GM18867 (cell line): ENCODE measurements around the gene STX4.
"Not testable (repeated sequence)": the region's sequence is repeated elsewhere in the genome, so short reads cannot be mapped to it uniquely, and the experiment has no call there.

Experiments used
- ATAC-seq: cut with Tn5 transposase; IDR thresholded peaks from one replicate; pipeline ENCODE4 v1.9.1; 2021; ENCODE audit warnings: mild to moderate bottlenecking, moderate library complexity; ENCODE audit not compliant: unreplicated experiment

Gene STX4

DNA sequence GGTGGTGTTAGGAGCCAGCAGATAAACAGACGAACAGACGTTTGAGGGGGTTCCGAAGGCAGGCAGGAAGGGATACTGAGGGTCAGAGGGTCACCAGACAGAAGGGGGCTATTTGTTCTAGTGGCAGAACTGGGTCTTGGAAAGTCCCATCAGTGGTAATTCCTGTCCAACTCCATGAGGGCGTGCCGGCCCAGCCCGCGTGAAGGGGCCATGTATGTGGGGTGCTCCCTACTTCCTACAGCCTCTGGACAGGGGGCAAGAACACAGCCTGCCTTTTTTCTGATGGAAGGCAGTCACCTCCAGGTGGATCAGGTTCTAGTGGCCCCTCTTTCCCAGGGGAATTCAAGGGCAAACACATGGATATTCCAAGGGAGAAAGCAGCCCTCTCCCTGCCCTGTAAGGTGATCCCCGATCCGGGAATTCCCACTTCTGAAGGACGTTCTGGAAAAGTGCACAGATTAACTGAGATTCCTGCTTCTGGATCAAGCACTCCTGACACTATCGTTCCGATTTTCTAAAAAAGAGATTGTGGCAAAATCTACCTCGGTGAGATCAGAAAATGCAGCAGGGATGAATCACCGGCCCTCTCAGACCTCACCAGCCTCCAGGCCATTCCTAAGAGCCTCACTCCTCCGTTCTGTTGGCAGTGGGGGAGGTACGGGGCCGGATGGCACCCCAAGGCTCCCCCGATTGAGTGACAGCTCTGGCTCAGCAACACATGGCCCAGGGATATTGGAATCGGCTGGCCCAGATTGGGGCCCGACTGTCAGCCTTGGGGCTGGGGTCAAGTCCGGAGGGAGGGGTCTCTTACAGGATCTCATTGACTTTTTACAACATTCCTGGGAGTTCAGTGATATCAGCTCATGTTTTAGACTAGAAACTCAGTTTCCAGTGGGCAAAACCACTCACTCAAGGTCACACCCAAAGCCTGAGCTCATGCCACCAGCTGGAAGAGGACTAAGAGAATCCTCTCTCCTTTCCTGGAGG, 35.3 kb upstream of the STX4 start:
- no peak for ATAC-seq

DNA sequence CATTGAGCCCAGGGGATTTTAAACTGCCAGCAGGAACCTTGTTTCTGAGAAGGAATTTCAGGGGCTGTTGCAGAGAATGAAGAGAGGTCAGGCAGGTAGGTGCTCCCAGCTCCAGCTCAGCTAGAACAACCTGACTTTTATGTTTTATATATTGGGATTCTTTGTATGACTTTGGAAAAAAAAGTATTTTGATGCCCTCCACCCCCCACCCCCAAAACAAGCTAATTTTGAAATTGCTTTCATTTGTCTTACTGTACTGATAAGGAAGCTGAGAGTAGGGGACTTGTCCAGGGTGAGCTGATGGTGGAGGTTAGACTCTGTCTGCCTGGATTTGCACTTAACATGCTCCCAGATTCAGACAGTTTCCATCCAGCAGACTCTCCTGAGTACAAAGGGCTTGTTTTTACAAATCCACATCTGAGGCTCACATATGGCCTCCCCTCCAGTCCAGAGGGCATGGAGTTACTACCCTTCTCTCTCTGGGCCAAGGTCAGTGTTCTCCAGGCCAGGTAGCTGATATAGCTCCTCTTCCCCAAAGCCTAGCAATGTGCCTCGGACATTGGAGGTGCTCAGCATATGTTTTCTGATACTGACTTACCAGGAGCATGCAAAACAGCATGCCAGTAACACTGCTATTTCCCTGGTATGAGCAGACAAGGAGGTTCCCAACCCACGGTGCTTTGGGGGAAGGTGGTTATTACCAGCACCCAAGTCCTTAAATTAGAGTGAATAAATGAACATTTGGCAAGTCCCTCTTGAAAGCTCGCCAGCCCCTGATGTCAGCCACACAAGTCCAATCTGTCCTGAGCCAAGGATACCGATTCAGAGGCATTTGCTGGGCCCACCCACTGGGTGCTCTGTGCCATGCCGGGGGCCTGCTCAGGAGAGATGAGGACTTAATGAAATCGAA, 34.3 kb upstream of the STX4 start:
- ATAC-seq = no peak

DNA sequence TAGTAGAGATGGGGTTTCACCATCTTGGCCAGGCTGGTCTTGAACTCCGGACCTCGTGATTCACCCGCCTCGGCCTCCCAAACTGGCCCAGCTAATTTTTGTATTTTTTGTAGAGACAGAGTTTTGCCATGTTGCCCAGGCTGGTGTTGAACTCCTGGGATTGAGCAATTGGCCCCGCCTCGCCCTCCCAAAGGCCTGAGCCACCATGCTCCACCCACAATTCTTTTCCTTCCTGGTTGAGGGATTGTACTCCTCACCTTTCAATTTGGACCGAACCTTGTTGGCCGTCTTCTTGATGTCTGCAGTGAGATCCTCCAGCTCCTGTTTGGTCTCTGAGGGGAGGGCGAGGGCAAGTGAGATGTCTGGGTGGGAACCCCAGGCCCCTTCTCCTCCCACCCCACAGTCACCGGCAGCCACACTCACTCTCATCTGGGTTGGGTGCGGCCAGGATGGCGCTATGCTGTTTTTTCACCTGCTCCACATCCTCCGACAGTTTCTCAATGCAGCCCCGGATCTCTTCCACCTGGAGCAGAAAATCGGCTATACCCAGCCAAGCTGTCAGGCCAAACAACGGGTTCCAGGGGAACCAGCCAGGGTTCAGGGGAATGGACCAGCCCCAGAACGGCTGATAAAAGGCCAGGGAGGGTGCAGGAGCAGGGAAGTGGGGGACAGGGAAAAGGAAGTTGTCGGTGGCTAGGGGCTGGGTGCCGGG, 32.5 kb upstream of the STX4 start:
- ATAC-seq = no peak

DNA sequence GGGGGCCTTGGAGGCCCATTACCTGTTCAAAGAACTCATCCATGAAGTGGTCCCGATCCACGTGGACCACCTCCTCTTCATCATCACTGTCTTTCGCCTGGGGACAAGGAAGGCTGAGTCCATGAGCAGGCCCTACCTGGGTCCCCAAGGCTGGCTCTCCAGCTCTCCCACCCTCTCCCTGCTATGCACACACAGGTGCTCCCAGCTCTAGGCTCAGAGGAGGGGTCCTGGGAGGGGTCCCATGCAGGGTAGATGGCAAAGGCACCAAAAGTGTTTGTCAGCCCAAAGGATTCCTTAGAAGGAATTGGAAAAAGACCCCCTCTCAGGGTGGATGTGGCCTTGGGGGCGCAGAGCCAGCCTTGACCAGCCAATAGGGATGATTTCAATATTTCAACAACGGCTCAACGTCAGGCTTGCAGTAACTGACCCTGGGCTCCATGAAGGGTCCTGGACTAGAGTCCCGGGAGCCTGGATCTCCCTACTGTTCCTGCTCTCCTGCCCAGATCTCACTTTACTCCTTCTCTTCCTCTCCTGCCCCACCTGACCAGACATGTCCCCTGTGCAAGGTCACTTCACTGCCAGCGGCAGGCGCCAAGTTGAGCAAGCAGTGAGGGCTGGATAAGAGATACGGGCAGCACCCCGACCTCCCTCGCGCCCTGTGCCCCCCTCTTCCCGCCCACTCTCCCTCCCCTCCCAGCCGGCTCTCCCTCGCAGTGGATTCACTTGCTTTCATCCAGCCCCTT, 31.7 kb upstream of the STX4 start:
- no peak for ATAC-seq

DNA sequence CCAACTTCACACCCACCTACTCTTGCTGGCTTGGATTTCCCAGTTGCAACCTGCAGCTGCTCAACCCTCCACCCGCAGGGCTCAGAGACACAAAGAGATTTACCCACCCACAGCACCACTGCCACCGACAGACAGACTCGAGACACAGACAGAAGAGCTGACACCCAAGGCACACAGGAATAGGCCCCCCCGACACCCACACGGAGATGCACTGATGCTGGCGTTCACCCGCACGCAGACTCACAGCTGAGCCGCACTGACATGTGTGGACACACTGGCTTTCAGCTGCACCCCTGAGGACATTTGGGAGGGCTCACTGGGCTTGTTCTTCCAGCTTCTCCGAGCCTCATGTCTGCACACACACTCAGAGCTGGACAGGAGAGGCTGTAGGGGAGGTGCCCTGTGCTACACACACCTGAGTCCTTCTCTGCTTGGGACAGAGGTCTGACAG, 31.1 kb upstream of the STX4 start:
- no peak for ATAC-seq

DNA sequence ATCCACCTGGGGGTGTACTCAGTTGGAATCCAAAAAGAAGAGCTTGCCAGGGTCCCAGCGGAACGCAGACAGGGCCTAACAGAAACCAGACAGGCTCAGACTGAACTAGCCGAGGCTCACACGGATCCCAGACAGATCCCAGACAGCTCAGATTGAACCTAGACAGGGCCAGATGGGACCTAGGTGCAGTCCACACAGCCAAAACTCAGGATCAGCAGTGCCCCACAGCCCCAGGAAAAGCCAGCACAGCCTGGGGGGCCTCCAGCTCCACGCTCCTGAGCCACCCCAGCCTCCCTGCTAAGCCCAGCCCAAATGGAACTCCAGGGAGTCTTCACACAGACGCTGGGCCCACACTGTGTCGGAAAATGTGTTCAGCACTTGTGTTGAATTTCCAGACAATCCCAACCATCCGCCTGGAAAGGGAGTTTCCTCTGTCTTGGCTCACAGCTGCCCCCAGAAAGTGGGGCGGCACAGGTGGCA, 30.5 kb upstream of the STX4 start:
- ATAC-seq = no peak

DNA sequence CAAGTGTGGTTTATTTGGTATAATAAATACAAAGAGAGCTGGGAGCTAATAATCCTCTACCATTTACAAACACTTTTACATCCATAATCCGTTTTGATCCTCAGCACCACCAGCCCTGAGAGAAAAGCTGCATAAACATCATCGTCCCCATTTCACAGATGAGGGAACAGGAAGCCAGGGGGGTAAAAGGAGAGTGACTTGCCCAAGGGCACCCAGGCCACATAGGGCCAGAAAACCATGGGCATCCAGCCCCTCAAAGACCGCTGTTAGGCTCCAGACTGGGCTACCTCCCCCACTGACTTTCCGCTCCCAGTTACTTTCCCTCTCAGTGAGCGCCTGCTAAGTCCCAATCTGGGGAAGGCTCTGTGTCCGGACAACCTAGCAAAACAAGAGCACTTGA, 29.6 kb upstream of the STX4 start:
- no peak for ATAC-seq

DNA sequence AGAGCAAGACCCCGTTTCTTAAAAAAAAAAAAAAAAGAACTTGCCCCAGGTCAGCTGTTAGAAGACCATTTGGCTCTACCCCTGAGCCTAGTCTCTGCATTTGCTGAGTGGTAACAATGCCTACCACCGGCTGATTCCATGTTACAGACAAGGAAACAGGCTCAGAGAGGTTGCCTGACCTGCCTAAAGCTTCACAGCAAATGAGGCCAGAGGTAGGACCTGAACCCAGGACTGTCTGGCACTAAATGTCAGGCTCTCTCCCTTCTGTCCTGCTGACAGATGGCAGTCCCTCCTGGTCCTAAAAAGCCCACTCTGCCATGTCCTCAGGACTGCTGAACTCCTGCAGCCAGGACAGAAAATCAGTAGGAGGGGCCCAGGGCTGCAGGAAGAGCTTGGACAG, 28.7 kb upstream of the STX4 start:
- ATAC-seq = no peak

DNA sequence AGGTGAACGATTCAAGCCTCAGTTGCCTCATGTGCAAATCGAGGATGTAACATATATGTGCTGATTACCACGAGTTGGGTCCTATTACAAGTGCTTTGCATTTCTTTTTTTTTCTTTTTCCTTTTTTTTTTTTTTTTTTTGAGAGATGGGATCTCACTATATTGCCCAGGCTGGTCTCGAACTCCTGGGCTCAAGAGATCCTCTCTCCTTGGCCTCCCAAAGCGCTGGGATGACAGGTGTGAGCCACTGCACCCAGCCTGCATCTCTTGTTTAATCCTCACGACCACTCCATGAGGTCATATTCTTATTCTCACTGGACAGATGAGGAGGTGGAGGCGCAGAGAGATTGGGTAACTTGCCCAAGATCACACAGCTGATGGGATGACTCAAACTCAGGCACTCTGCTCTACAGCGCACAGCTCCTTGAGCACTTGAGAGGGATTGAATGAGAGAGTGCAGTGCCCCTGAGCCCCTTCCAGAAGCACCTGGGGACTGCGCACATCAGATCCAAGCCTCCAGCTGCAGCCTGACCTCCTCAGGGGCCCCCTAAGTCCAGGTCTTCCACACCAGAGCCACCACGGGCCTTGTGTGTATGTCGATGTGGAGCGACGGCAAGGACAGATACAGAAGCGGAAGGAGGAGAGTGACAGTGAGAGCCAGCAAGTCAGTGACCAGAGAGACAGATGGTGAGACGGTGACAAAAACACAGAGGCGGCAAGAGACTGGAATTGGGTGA, 27.8 kb upstream of the STX4 start:
- ATAC-seq = no peak

DNA sequence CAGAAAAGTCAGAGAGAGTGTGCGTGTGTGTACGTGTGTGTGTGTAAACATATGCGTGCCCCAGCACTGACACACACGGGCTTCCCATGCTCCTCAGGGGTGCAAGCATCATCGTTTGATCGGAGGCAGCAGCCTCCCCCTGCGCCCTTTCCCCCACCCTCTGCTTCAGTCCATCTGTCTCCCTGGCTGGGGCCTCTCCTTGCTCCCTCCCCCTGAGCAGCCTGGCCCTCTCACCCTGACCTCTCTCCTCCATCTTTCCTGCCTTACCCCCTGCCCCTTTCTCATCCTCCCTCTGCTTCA, 27.3 kb upstream of the STX4 start:
- no peak for ATAC-seq

DNA sequence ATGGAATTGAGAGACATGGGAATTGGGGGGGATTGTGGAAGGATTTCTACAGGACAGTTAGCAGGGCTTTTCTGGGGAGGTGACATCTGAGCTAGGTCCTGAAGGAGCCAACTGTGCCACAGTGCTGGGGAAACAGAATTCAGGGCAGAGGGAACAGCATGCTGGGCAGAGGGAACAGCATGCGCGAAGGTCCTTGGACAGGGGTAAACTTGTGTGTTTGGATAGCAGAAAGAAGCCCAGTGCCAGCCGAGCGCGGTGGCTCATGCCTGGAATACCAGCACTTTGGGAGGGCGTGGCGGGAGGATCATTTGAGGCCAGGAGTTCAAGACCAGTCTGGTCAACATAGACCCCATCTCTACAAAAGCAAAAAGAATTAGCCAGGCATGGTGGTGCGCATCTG, 26.8 kb upstream of the STX4 start:
- no peak for ATAC-seq

DNA sequence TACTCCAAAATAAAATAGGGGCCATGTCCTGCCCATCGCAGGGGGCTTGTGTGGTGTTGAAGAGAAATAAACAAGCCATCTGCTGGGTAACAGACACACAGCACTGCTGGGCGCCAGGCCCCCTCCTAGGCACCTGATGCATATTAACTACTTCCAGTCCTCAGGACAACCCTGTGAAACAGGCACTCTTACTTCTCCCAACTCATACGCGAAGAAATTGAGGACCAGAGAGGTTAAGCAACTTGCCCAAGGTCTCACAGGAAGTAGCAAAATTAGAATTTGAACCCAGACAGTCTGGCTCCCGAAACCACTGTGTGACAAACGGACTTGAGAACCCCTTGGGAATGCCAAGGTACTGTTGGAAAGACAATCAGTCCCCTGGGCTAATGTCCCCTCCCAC, 25.7 kb upstream of the STX4 start:
- no peak for ATAC-seq

DNA sequence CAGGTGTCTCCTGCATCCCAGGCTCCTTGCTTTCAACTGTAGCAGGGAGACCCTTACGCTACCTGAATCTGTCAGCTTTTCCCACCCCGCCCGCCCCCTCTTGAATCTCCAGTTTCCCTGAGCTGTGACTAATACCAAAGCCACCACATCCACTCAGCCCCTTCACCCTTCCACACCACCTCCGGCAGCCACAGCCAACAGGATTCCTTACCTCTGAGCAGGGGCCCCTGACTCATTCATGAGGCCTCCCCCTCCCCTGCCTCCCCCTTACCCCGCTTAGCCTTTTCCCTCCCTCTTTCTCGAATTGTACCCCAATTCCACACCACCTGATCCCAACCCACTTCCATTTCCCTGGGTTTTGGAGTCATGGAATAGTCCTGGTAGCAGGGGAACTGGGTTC, 25.2 kb upstream of the STX4 start:
- no peak for ATAC-seq

DNA sequence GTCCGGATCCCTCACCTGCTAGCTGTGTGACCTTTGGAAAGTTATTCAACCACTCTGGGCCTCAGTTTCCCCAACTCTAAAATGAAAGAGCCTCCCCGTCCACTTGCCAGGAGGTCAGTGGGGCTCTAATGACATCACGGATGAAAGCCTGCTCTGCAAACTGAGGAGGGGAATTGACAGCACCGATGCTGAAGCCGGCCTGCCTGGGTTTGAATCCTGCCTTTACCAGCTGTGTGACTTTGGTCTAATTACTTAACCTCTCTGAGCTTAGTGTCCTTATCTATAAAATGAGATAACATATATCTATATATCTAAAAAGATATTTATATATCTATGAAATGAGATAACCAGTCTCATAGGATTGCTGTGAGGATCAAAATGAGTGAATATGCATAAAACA, 24.8 kb upstream of the STX4 start:
- no peak for ATAC-seq

DNA sequence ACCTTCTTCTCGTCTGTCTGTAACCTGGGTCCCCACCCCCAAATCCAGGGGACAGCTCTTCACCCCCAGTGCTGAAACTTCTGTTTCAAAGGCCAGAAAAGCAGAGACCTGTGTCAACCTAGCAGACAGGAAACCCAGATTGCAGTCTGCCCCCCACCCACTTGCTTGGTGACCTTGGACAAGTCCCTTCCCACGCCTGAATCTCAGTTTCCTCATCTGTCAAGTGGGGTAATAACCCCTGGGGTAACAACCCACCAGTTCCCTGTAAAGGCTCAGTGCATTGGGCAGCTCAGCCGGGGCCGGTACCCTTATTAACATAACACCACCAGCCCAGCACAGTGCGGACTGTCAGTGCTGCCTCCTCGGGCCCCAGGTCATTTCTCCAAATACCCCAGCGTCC, 24.2 kb upstream of the STX4 start:
- ATAC-seq = no peak

DNA sequence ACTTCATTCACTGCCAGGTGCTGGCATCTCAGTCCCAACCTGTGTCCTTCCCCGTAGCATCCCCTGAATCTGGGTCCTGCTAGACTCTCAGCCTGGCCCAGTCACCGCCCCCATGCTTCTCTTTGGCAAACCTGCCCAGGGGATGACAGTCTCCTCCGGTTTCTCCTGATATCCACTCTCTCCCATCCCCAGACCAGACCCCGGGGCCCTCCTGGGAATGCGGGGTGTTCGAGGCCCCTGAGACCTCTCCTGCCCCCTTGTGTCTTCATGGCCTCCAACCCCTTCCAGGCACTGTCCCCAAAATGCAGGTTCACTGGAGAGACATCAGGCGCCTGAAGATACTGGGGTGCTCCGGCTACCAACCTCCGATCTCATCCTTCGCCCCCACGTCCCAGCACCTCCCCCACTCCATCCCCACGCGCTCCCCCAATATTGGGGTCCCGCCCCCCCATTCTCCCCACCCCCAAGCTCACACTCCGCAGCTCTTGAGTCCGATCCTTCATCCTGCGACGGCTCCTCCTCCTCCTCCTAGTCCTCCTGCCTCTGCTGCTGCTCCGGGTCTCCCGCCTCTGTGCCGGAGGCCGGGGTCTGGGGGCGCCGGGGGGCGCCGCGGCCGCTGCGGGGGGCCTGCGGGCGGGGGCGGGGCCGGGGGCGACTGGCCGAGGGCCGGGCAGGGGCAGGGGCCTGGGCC, 23.3 kb upstream of the STX4 start:
- no peak for ATAC-seq

DNA sequence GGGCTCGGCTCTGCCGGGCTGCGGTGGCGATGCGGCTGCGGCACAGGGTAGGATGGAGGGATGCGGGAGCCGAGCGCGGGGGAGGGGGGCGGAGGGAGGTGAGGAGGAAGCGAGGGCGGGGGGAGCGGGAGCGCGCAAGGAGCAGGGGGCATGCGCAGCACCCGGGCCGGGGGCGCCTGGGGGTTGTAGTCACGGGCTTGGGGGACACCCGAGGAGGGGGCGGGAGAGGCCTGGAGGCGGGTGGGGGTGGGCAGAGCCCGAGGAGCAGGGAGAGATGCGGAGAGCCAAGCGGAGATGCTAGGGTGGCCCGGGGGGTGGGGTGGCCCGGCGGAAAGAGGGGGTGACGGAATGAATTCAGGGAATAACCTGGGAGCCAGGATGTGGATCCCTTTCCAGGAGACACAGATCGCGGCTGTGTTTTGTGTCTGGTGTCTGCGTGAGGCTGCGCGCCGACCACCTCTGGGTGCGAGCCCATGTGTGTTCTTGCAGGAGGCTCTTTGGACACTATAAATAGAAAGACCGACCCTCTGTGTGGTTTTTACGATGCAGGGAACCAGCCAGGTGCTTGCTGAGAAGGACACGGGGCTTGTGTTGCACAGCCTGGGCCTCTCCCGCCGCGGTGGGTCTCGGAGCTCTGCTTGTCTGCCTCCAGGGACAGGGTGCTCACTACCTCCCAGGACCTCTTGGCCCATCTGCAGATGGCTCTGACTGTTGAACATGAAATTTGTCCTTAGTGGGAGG, 22.6 kb upstream of the STX4 start, which contains the start of gene STX1B:
TSS of gene STX1B (minus strand) at position 54 of the 741 bp plus-strand sequence. CDS start 242 bp downstream, outside the sequence.
- no peak for ATAC-seq

DNA sequence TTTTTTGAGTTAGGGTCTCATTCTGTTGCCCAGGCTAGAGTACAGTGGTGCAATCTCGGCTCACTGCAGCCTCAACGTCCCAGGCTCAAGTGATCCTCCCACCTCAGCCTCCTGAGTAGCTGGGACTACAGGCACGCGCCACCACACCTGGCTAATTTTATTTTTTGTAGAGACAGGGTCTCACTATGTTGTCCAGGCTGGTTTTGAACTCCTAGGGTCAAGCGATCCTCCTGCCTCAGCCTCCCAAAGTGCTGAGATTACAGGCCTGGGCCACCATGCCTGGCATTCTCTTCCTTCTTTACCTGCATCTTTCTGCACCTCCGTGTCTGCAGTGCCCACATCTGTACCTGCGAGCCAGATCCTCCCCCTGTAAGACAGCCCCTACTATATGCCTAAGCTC, 21.5 kb upstream of the STX4 start:
- not testable (repeated sequence) for ATAC-seq
